Measurements from ENCODE around the gene CERS1.

Gene CERS1

GRCh38 chr19:18870531-18871172, 25.3 kb downstream of the CERS1 start:
- DNase-seq (ENCODE audit: low read depth): no peak

- no peak for DNase-seq (ENCODE audit: low read depth)
Measured at GRCh38 chr19:18869781-18870530, 26.0 kb downstream of the CERS1 start.

- DNase-seq (ENCODE audit: low read depth): no peak
Measured at GRCh38 chr19:18869023-18869618, 26.8 kb downstream of the CERS1 start.

GRCh38 chr19:18868380-18869022, 27.5 kb downstream of the CERS1 start:
- DNase-seq (ENCODE audit: low read depth): no peak

- DNase-seq (ENCODE audit: low read depth): no peak
Measured at GRCh38 chr19:18867751-18868150, 28.2 kb downstream of the CERS1 start.

GRCh38 chr19:18867199-18867598, 28.8 kb downstream of the CERS1 start:
- no peak for DNase-seq (ENCODE audit: low read depth)

GRCh38 chr19:18866800-18867123, 29.2 kb downstream of the CERS1 start:
- DNase-seq (ENCODE audit: low read depth): no peak

GRCh38 chr19:18865973-18866799, 29.8 kb downstream of the CERS1 start:
- peak; percentile 24 for DNase-seq (ENCODE audit: low read depth)

GRCh38 chr19:18865106-18865972, 30.6 kb downstream of the CERS1 start:
- no peak for DNase-seq (ENCODE audit: low read depth)

GRCh38 chr19:18863843-18864362, 32.1 kb downstream of the CERS1 start:
- no peak for DNase-seq (ENCODE audit: low read depth)

- DNase-seq (ENCODE audit: low read depth): no peak
Measured at GRCh38 chr19:18862976-18863842, 32.7 kb downstream of the CERS1 start.

- DNase-seq (ENCODE audit: low read depth): no peak
Measured at GRCh38 chr19:18861917-18862316, 34.0 kb downstream of the CERS1 start.

GRCh38 chr19:18861235-18861634, 34.7 kb downstream of the CERS1 start:
- no peak for DNase-seq (ENCODE audit: low read depth)

- DNase-seq (ENCODE audit: low read depth): no peak
Measured at GRCh38 chr19:18860725-18861124, 35.2 kb downstream of the CERS1 start.

GRCh38 chr19:18860302-18860700, 35.7 kb downstream of the CERS1 start:
- DNase-seq (ENCODE audit: low read depth): no peak

GRCh38 chr19:18859676-18860301, 36.2 kb downstream of the CERS1 start:
- no peak for DNase-seq (ENCODE audit: low read depth)

- DNase-seq (ENCODE audit: low read depth): no peak
Measured at GRCh38 chr19:18858906-18859646, 36.9 kb downstream of the CERS1 start.

GRCh38 chr19:18857223-18857622, 38.7 kb downstream of the CERS1 start:
- DNase-seq (ENCODE audit: low read depth): no peak

Data from stimulated activated CD8-positive, alpha-beta memory T cell treated with anti-CD3 and anti-CD28 coated beads, Interleukin-12 subunit alpha, Interleukin-12 subunit beta, amount 100 ng/mL, for 4 hours (primary cell).